ENCODE results near the gene HSD11B1L.
"Not testable (repeated sequence)": the region's sequence is repeated elsewhere in the genome, so short reads cannot be mapped to it uniquely, and the experiment has no call there.

The HSD11B1L gene

GRCh38 chr19:5698635-5699422, 18.0 kb downstream of the HSD11B1L start:
- no peak for DNase-seq (ENCODE audit: low read depth in 2 of 2)
- no peak for TF ChIP-seq CTCF (IDR thresholded peaks at IDR 0.05; ENCODE audit: low read depth, low read length)
- no peak overlapping the region for H3K4me3 ChIP-seq (replicated peaks in 1 of 2; ENCODE audit: low read depth in 2 of 2, low read length in 2 of 2)

- TF ChIP-seq CTCF (IDR thresholded peaks at IDR 0.05; ENCODE audit: low read depth, low read length): no peak
- no peak for DNase-seq (ENCODE audit: low read depth in 2 of 2)
- H3K4me3 ChIP-seq (replicated peaks in 1 of 2; ENCODE audit: low read depth in 2 of 2, low read length in 2 of 2): no peak overlapping the region
These were observed 19.7 kb downstream of the HSD11B1L start for GRCh38 chr19:5700455-5701092.

GRCh38 chr19:5702053-5702410, 21.2 kb downstream of the HSD11B1L start:
- H3K4me3 ChIP-seq (replicated peaks in 1 of 2; ENCODE audit: low read depth in 2 of 2, low read length in 2 of 2); DNase-seq (ENCODE audit: low read depth in 2 of 2): not testable (repeated sequence)

GRCh38 chr19:5703819-5704818, 23.3 kb downstream of the HSD11B1L start:
- no peak for DNase-seq (ENCODE audit: low read depth in 2 of 2)
- no peak for TF ChIP-seq CTCF (IDR thresholded peaks at IDR 0.05; ENCODE audit: low read depth, low read length)

GRCh38 chr19:5705552-5705951, 24.7 kb downstream of the HSD11B1L start:
- TF ChIP-seq CTCF (IDR thresholded peaks at IDR 0.05; ENCODE audit: low read depth, low read length): no peak
- DNase-seq (ENCODE audit: low read depth in 2 of 2): no peak
- H3K4me3 ChIP-seq (replicated peaks in 1 of 2; ENCODE audit: low read depth in 2 of 2, low read length in 2 of 2): no peak overlapping the region

More at GRCh38 chr19:5703819-5704818, 23.3 kb downstream of the HSD11B1L start:
- no peak overlapping the region for H3K4me3 ChIP-seq (replicated peaks in 1 of 2; ENCODE audit: low read depth in 2 of 2, low read length in 2 of 2)

- no peak for TF ChIP-seq CTCF (IDR thresholded peaks at IDR 0.05; ENCODE audit: low read depth, low read length)
- no peak overlapping the region for H3K4me3 ChIP-seq (replicated peaks in 1 of 2; ENCODE audit: low read depth in 2 of 2, low read length in 2 of 2)
These were observed 26.2 kb downstream of the HSD11B1L start for GRCh38 chr19:5706876-5707573.

More at GRCh38 chr19:5706876-5707573, 26.2 kb downstream of the HSD11B1L start:
- no peak for DNase-seq (ENCODE audit: low read depth in 2 of 2)
